Parathyroid adenoma (tissue), 2 donors: Measurements from ENCODE around the gene LAD1.

Experiments
- H2AFZ ChIP-seq: fragments of 300-600 bp; sonication (generic); one replicate; pipeline ENCODE4 v1.7.0; 2017; ENCODE audit warnings: antibody characterized with exemption, mild to moderate bottlenecking
- H3K27ac ChIP-seq: fragments of 300-600 bp; sonication (generic); one replicate; pipeline ENCODE4 v1.7.0; 2017
- H3K27me3 ChIP-seq: fragments of 300-600 bp; sonication (generic); one replicate; pipeline ENCODE4 v1.7.0; 2017; ENCODE audit warnings: low read length; ENCODE audit not compliant: control insufficient read depth, insufficient read depth
- H3K36me3 ChIP-seq: fragments of 300-600 bp; sonication (generic); one replicate; pipeline ENCODE4 v1.7.0; 2017; ENCODE audit warnings: low read length; ENCODE audit not compliant: control insufficient read depth, insufficient read depth
- H3K4me1 ChIP-seq: fragments of 300-600 bp; sonication (generic); one replicate; pipeline ENCODE4 v1.7.0; 2017; ENCODE audit warnings: control low read depth
- H3K4me2 ChIP-seq: fragments of 300-600 bp; sonication (generic); one replicate; pipeline ENCODE4 v1.7.0; 2017; ENCODE audit warnings: low read length
- H3K4me3 ChIP-seq: fragments of 300-600 bp; sonication (generic); one replicate; pipeline ENCODE4 v1.7.0; 2017; ENCODE audit warnings: low read depth, low read length
- H3K79me2 ChIP-seq: fragments of 300-600 bp; sonication (generic); one replicate; pipeline ENCODE4 v1.7.0; 2017; ENCODE audit warnings: control low read depth
- H3K9ac ChIP-seq: fragments of 300-600 bp; sonication (generic); one replicate; pipeline ENCODE4 v1.7.0; 2017; ENCODE audit warnings: mild to moderate bottlenecking
- H3K9me3 ChIP-seq: fragments of 300-600 bp; sonication (generic); one replicate; pipeline ENCODE4 v1.7.0; 2017; ENCODE audit warnings: low read length; ENCODE audit not compliant: control insufficient read depth
- CTCF ChIP-seq: fragments of 300-600 bp; sonication (generic); IDR thresholded peaks from one replicate; pipeline ENCODE4 v1.7.0; 2017; ENCODE audit warnings: antibody characterized with exemption, mild to moderate bottlenecking
- donor health status: primary hyperparathyroidism.

Gene LAD1

GRCh38 chr1:201379733-201380242 lies 19.3 kb downstream of the LAD1 start:
- H3K79me2 ChIP-seq, result no peaks in the 10 kb centered on the region
- no peak overlapping the region for H2AFZ ChIP-seq
- no peak overlapping the region for H3K4me3 ChIP-seq
- H3K4me2 ChIP-seq, result no peak overlapping the region
- TF ChIP-seq CTCF, result no peak
- no peaks in the 10 kb centered on the region for H3K27me3 ChIP-seq
- no peaks in the 10 kb centered on the region for H3K4me1 ChIP-seq
- no peaks in the 10 kb centered on the region for H3K9me3 ChIP-seq
- no peak overlapping the region for H3K27ac ChIP-seq
- H3K9ac ChIP-seq, result no peak overlapping the region
- no peaks in the 10 kb centered on the region for H3K36me3 ChIP-seq

DNA sequence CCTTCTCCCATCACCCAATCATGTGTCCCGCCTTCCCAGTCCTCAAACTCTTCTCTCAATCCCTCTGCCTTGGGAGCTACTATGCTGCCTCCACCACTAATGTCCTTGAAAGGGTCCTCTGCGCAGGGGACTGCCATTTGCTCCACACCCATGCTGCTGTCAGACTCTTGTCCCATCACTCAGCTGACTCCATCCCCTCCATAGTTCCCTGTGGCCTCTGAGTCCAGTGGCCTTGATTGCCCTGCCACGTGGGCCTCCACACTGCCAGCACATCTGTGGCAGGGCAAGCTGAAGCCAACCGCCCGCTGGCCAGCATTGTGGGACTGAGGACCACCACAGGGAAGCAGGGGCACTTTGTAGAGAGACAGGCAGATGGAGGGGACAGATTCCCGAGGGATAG lies 20.3 kb downstream of the LAD1 start:
- H3K27ac ChIP-seq, result no peak overlapping the region
- H3K9ac ChIP-seq, result no peak overlapping the region
- H2AFZ ChIP-seq, result no peak overlapping the region
- H3K36me3 ChIP-seq, result no peaks in the 10 kb centered on the region
- no peaks in the 10 kb centered on the region for H3K4me1 ChIP-seq
- H3K4me3 ChIP-seq, result no peak overlapping the region
- H3K27me3 ChIP-seq, result no peaks in the 10 kb centered on the region
- no peak overlapping the region for H3K4me2 ChIP-seq
- no peaks in the 10 kb centered on the region for H3K79me2 ChIP-seq
- TF ChIP-seq CTCF, result no peak
- H3K9me3 ChIP-seq, result no peaks in the 10 kb centered on the region

DNA sequence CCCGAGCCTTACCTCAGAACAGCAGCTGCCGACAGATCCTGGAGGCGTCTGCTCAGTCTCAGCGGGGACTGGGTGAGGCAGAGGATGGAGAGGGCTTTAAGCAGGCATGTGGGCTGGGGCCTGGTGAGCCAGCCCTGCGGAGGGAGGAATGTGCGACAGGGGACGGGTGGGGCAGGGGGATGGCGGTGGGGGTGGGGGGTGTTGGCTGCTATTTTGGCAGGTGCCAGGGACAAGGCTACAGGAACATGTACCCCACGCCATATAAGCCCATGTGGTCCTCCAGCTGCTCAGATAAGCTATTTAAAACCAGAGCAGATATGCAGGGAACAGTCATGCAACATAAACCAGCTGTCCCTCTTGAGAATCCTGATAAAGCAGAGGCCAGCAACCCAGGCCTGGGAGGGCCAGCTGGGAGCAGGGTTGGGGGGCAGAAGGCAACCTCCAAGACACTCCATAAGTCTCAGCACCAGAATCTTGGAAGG lies 21.5 kb downstream of the LAD1 start, which contains the start of gene TNNT2:
Gene TNNT2, minus strand, starts transcription at position 70 of the 482 bp plus-strand sequence. CDS start 4,426 bp downstream, outside the sequence.
- H3K9ac ChIP-seq, result no peak within 1 kb of the TSS
- no peak within 1 kb of the TSS for H3K27ac ChIP-seq
- no peaks in the 10 kb centered on the region for H3K4me1 ChIP-seq
- no peak within 1 kb of the TSS for H3K4me3 ChIP-seq
- no peak within 1 kb of the TSS for H2AFZ ChIP-seq
- no peaks in the 10 kb centered on the region for H3K27me3 ChIP-seq
- TF ChIP-seq CTCF, result no peak
- H3K9me3 ChIP-seq, result no peaks in the 10 kb centered on the region
- no peaks in the 10 kb centered on the region for H3K79me2 ChIP-seq
- H3K4me2 ChIP-seq, result no peak within 1 kb of the TSS
- H3K36me3 ChIP-seq, result no peaks in the 10 kb centered on the region

GRCh38 chr1:201376464-201377374 lies 22.4 kb downstream of the LAD1 start:
- Histone ChIP-seq H3K4me3 (no peak overlapping the region), H3K36me3 (no peaks in the 10 kb centered on the region), H2AFZ (no peak overlapping the region), H3K79me2 (no peaks in the 10 kb centered on the region), H3K4me1 (no peaks in the 10 kb centered on the region), H3K9me3 (no peaks in the 10 kb centered on the region), H3K4me2 (no peak overlapping the region), H3K27ac (no peak overlapping the region), H3K27me3 (no peaks in the 10 kb centered on the region), H3K9ac (no peak overlapping the region)
- peak; percentile 12 for TF ChIP-seq CTCF
